Activated CD8-positive, alpha-beta memory T cell treated with anti-CD3 and anti-CD28 coated beads, Interleukin-2, amount 50 U/mL, for 24 hours (primary cell): ENCODE data around the gene TMUB1.
A peak's percentile ranks its signal among the peaks of the same experiment; 100 is the strongest.

Experiments
- DNase-seq: peaks from one replicate; pipeline ENCODE4 v3.0.0-alpha.2; 2020; ENCODE audit errors: extremely low read depth

TMUB1 gene

GRCh38 chr7:151070574-151070960 is 12.7 kb downstream of the TMUB1 start:
- no peak for DNase-seq

- DNase-seq, result no peak
These were observed 13.3 kb downstream of the TMUB1 start for GRCh38 chr7:151069841-151070573.

DNA sequence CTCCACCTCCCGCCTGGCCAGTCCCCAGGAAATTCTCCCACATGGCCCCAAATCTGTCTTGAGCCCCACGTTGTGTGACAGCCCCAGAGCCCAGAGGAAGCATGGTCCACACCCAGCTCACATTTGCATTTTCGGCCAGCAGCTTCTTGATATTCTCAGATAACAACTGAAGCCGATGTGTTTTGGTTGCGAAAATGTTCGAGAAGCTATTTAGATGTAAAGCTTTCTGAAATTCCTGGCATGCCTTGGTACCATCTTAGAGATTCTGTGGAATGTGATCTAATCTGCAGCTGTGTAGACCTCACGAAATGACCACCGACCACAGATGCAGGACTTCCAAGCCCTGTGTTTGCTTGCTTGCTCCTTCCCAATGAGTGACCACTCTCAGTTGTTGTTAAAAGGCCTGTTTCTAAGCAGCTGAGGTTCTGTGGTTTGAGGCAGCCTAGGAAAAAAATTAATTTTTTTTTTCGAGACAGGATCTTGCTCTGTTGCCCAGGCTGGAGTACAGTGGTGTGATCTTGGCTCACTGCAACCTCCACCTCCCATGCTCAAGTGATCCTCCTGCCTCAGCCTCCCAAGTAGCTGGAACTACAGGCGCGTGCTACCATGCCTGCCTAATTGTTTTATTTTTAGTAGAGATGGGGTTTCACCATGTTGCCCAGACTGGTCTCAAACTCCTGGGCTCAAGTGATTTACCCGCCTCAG is 15.1 kb downstream of the TMUB1 start:
- no peak for DNase-seq

DNA sequence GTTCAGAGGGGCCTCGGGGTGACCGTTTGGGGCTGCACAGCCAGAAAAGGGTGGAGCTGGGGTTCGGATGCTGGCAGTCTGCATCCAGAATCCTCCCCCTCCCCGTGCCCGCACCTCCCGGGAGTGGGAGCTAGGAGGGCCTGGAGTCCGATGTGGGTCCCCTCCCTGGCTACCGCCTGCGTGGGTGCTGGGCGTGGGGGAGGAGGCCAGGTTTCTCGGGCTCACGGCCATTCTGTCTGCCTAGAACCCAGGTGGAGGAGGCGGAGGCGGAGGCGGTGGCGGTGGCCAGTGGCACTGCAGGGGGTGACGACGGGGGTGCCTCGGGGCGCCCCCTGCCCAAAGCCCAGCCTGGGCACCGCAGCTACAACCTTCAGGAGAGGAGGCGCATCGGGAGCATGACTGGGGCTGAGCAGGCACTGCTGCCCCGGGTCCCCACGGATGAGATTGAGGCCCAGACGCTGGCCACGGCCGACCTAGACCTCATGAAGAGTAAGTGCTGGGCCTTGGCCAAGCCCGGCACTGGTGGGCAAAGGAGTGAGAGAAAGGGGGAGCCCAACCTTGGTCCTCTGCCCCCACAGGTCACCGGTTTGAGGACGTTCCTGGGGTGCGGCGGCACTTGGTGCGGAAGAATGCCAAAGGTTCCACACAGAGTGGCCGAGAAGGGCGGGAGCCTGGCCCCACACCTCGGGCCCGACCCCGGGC is 16.9 kb downstream of the TMUB1 start:
- DNase-seq, result no peak

DNA sequence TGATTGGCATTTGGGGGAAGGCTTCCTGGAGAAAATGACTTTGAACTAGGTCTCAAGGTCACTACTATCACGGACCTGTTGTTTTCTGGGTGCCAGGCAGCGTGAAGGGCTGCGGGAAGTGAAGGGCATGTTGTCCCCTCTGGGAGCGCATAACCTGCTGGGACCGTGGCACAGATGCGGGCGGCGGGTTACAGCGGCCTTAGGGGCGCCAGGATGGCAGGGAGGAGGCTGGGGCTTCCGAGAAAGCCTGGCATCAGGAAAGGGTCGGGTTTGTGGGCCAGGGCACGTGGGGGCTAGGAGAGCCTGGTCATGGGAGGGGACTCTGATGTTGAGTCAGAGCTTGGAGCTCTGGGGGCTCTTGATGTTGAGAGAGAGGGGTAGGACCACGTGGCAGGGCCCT is 17.8 kb downstream of the TMUB1 start:
- DNase-seq, result no peak

GRCh38 chr7:151064993-151065392 is 18.3 kb downstream of the TMUB1 start:
- DNase-seq, result no peak

DNA sequence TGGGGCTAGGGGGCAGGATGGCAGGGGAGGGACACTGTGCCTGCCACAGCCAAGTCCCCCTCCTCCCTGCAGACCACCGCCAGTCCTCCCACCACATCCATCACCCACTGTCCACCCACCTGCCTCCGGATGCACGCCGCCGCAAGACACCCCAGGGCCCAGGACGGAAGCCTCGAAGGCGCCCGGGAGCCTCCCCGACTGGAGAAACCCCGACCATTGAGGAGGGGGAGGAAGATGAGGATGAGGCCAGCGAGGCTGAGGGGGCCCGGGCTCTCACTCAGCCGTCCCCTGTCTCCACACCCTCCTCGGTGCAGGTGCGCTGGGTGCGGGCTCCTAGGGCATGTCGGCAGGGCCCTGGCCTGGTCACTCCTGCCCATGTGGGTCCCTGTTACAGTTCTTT is 18.8 kb downstream of the TMUB1 start:
- no peak for DNase-seq

DNA sequence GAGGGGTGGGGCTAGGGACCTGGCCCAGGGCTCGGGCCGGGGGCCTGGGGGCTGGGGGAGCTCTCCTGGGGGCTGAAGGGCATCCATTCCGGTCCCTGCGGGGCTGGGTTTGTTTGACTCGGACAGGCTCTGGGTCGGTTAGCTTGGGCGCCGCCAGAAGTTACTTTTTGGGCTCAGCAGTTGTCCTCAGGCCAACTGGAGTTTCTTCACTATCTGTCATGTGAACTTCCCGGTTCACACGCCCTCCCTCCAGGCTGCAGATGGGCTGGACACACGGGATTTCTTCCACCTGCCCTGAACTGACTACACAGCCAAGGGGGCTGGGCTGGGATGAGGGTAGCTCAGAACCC is 20.1 kb downstream of the TMUB1 start:
- DNase-seq, result no peak

- DNase-seq, result no peak
These were observed 20.7 kb downstream of the TMUB1 start for GRCh38 chr7:151062399-151063211.

DNA sequence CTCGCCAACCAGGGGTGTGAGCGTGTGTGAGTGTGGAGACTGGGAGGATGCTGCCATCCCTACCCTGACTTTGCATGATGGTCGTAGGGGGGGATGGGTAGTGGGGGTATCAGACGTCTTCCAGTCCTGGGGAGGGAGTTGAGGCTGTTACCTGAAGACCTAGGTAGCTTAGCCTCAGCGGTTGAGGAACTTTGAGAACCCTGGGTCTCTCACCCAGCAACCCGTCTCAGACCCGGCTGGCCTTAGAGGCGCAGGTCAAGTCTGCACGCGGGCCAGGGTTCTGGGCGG is 21.2 kb downstream of the TMUB1 start:
- no peak for DNase-seq

- DNase-seq, result no peak
These were observed 21.8 kb downstream of the TMUB1 start for GRCh38 chr7:151061213-151062110.

DNA sequence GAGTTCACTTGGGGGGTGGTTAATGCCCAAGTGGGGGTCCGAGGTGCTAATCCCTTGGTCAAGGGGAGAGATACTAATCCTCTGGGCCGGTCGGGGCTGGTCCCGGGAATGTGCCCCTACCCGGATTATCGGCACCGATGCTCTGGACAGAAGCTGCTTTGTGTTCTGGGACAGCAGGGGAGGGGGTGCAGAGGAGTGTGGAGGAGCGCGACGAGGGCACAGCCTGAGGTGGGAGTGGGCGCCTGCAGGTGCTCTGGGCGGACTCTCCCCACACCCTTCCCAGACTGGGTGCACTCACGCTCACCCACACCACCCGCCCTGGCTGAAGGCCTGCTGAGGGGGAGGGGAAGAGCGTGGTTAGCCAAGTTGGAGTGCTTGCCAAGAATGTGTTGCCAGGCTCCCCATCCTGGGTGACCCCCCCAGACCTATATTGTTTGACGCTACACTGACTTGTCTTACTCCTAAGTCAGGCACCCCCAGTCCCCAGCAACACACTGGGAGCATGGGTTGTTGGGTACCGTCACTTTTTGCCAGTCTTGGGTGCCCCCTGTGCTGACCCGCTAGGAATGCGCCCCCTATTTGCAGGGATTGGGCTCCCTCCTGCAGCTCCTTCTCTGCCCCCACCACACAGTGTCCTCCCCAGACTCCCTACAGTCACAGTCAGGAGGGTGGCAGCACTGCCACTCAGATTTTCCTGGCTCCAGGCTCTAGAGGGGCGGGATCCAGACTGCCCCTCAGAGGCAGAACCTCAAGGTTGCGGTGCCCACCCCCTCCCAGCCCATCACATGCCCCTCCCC is 22.7 kb downstream of the TMUB1 start:
- no peak for DNase-seq

DNA sequence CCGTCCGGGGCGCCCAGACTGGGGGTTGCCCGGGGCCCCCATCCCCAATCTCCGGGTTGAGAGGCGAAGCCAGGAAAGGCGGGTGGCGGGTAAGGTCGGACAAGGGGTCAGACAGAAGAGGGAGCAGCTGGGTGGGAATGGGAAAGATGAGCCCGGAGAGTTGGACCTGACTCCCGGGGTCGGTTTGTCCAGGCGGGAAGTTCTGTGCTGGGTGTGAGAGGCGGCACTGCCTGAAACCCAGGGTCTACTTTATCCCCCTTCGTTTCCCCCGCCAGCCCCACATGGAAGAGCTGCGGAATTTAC is 23.2 kb downstream of the TMUB1 start:
- DNase-seq, result no peak

GRCh38 chr7:151059367-151060112 is 23.8 kb downstream of the TMUB1 start, which contains the start of gene SLC4A2:
Gene SLC4A2 (plus strand): TSS chr7:151059589. CDS start chr7:151061988, 2,399 bp downstream.
- DNase-seq, result no peak

- DNase-seq, result no peak
These were observed 24.4 kb downstream of the TMUB1 start for GRCh38 chr7:151058781-151059366.

- peak; percentile 94 for DNase-seq
These were observed 25.1 kb downstream of the TMUB1 start for GRCh38 chr7:151057989-151058780.

GRCh38 chr7:151057506-151057988 is 25.7 kb downstream of the TMUB1 start, which contains the start of gene CDK5:
Gene CDK5 (minus strand): TSS chr7:151057897. CDS start chr7:151057848, 49 bp downstream.
- no peak for DNase-seq
